GM18519 (cell line): ENCODE data around the gene THAP9.
"Not testable (repeated sequence)": the region's sequence is repeated elsewhere in the genome, so short reads cannot be mapped to it uniquely, and the experiment has no call there.

ENCODE experiments used
- ATAC-seq: cut with Tn5 transposase; IDR thresholded peaks from one replicate; pipeline ENCODE4 v1.9.1; 2021; ENCODE audit warnings: mild to moderate bottlenecking, moderate library complexity; ENCODE audit not compliant: unreplicated experiment, low FRiP score

The THAP9 gene

GRCh38 chr4:82891707-82892466 is 8.6 kb upstream of the THAP9 start:
- no peak for ATAC-seq

GRCh38 chr4:82892467-82892802 is 8.1 kb upstream of the THAP9 start:
- ATAC-seq: no peak

- no peak for ATAC-seq
Observed at GRCh38 chr4:82893942-82894341, 6.6 kb upstream of the THAP9 start.

- ATAC-seq: no peak
Observed at GRCh38 chr4:82896755-82897154, 3.8 kb upstream of the THAP9 start.

GRCh38 chr4:82898322-82899243 is 2.0 kb upstream of the THAP9 start:
- no peak for ATAC-seq

- no peak for ATAC-seq
Observed at GRCh38 chr4:82899374-82900065, 1.0 kb upstream of the THAP9 start.

- ATAC-seq: no peak
Observed at GRCh38 chr4:82900066-82900410, 497 bp upstream of the THAP9 start.

GRCh38 chr4:82901183-82901718 is 716 bp downstream of the THAP9 start:
- no peak for ATAC-seq

GRCh38 chr4:82903737-82904136 is 3.2 kb downstream of the THAP9 start:
- ATAC-seq: no peak

GRCh38 chr4:82905205-82905604 is 4.7 kb downstream of the THAP9 start:
- peak; percentile 67 for ATAC-seq

- ATAC-seq: peak; percentile 30
Observed at GRCh38 chr4:82906469-82906868, 5.9 kb downstream of the THAP9 start.

- ATAC-seq: no peak
Observed at GRCh38 chr4:82909326-82909725, 8.8 kb downstream of the THAP9 start.

GRCh38 chr4:82913305-82913704 is 12.8 kb downstream of the THAP9 start:
- ATAC-seq: no peak

- not testable (repeated sequence) for ATAC-seq
Observed at GRCh38 chr4:82913968-82914367, 13.4 kb downstream of the THAP9 start.

GRCh38 chr4:82918091-82918490 is 17.6 kb downstream of the THAP9 start:
- no peak for ATAC-seq

GRCh38 chr4:82919386-82919785 is 18.9 kb downstream of the THAP9 start:
- ATAC-seq: no peak

- no peak for ATAC-seq
Observed at GRCh38 chr4:82921795-82922194, 21.3 kb downstream of the THAP9 start.

GRCh38 chr4:82930848-82931755 is 30.6 kb downstream of the THAP9 start:
- no peak for ATAC-seq

GRCh38 chr4:82934441-82934840 is 33.9 kb downstream of the THAP9 start:
- ATAC-seq: no peak

- ATAC-seq: no peak
Observed at GRCh38 chr4:82939414-82939813, 38.9 kb downstream of the THAP9 start.
